ENCODE measurements around the gene C17orf58. TPM values are rescaled to one million over a fixed set of nuclear protein-coding genes. Genes with fewer than 3 reads are reported as not detected.
"Not testable (repeated sequence)": the region's sequence is repeated elsewhere in the genome, so short reads cannot be mapped to it uniquely, and the experiment has no call there.

C17orf58 gene
- total RNA-seq (2014; rRNA removed; shearing (Covaris generic)) (30.9 and 42.3 TPM in 2 replicates), polyA plus RNA-seq (2016; fragmentation: Nextera tagmentation; extraction: Ambion mirVana) (35.0 and 35.8 TPM in 2 replicates)
- long read RNA-seq, transcript C17orf58-202 (3 exons, 1,082 nt) = major isoform, 32 of 70 reads
- long read RNA-seq, transcript C17orf58-203 (2 exons, 1,654 nt) = minor isoform, 17 of 70 reads
- long read RNA-seq, partial matches to known transcripts = 13 of 70 reads
- long read RNA-seq, other reads (novel, unspliced or antisense) = 7 of 70 reads

- H3K27me3 Mint-ChIP-seq (ENCODE audit: insufficient read depth, low read depth, poor library complexity) = peaks cover 25% of the 10 kb centered on the region
- not testable (repeated sequence) for H3K79me2 ChIP-seq (replicated peaks; ENCODE audit: insufficient read depth); H3K27ac ChIP-seq (ENCODE audit: low read depth); H3K9me2 ChIP-seq (ENCODE audit: insufficient read depth); H3K36me3 Mint-ChIP-seq (ENCODE audit: low read depth); H3K27ac Mint-ChIP-seq; H3K9me3 Mint-ChIP-seq; H3K36me3 ChIP-seq (ENCODE audit: insufficient read depth); H4K20me1 ChIP-seq (replicated peaks; ENCODE audit: insufficient read depth)
- Histone ChIP-seq H3K4me1 (ENCODE audit: insufficient read depth) (peaks cover 14% of the 10 kb centered on the region), H3K4me2 (peak within 1 kb of the TSS; percentile 81), H3F3A (replicated peaks; ENCODE audit: low read depth) (peaks cover 13% of the 10 kb centered on the region), H3K27me3 (ENCODE audit: insufficient read depth) (peaks cover 40% of the 10 kb centered on the region), H2AFZ (peak within 1 kb of the TSS; percentile 97), H3K4me3 (peak within 1 kb of the TSS; percentile 80)
- ATAC-seq (peak; percentile 10), DNase-seq (ENCODE audit: low spot score) (peak; percentile 40)
- peak within 1 kb of the TSS; percentile 74 for H3K4me3 Mint-ChIP-seq
- peaks cover 18% of the 10 kb centered on the region for H3K4me1 Mint-ChIP-seq
These were observed at the start of gene C17orf58 for GRCh38 chr17:67996301-67997171. TSS of gene C17orf58 (minus strand) at chr17:67996469. CDS start at chr17:67996198, 271 bp downstream.

- peaks cover 62% of the 10 kb centered on the region for H3K36me3 Mint-ChIP-seq (ENCODE audit: low read depth)
- H3K27me3 ChIP-seq (ENCODE audit: insufficient read depth) = no peaks in the 10 kb centered on the region
- H3K4me3 Mint-ChIP-seq = peak overlapping the region; percentile 98
- peaks cover 51% of the 10 kb centered on the region for H3K36me3 ChIP-seq (ENCODE audit: insufficient read depth)
- peaks cover 23% of the 10 kb centered on the region for H3K4me1 Mint-ChIP-seq
- TF ChIP-seq POLR2AphosphoS5 (IDR thresholded peaks at IDR 0.05; ENCODE audit: low read depth) (no peak), CREB1 (CRISPR knock-in tag; IDR thresholded peaks at IDR 0.05; ENCODE audit: low read depth) (peak; percentile 70)
- peak overlapping the region; percentile 79 for H3K4me3 ChIP-seq
- peaks cover 19% of the 10 kb centered on the region for H3K27me3 Mint-ChIP-seq (ENCODE audit: insufficient read depth, low read depth, poor library complexity)
- H2AFZ ChIP-seq = no peak overlapping the region
- peak overlapping the region; percentile 92 for H3K27ac Mint-ChIP-seq
- H3K79me2 ChIP-seq (replicated peaks; ENCODE audit: insufficient read depth) = peaks cover 60% of the 10 kb centered on the region
- H3F3A ChIP-seq (replicated peaks; ENCODE audit: low read depth) = peaks cover 40% of the 10 kb centered on the region
- no peaks in the 10 kb centered on the region for H3K9me2 ChIP-seq (ENCODE audit: insufficient read depth)
- peaks cover 43% of the 10 kb centered on the region for H4K20me1 ChIP-seq (replicated peaks; ENCODE audit: insufficient read depth)
- H3K4me1 ChIP-seq (ENCODE audit: insufficient read depth) = peaks cover 16% of the 10 kb centered on the region
- no peaks in the 10 kb centered on the region; the same call in 2 of the 3 replicates for H3K9me3 Mint-ChIP-seq
- peak overlapping the region; percentile 90 for H3K27ac ChIP-seq (ENCODE audit: low read depth)
- ATAC-seq = no peak
- H3K4me2 ChIP-seq = peak overlapping the region; percentile 83
- DNase-seq (ENCODE audit: low spot score) = no peak
These were observed 40.3 kb upstream of the C17orf58 start for GRCh38 chr17:68036304-68037147.

GRCh38 chr17:68035523-68036303 is 39.4 kb upstream of the C17orf58 start, which contains the start of gene KPNA2:
TSS of gene KPNA2 (plus strand) at chr17:68035735. CDS start at chr17:68037133, 1,398 bp downstream.
- Histone ChIP-seq H3K27me3 (ENCODE audit: insufficient read depth) (no peaks in the 10 kb centered on the region), H4K20me1 (replicated peaks; ENCODE audit: insufficient read depth) (peaks cover 36% of the 10 kb centered on the region), H3K36me3 (ENCODE audit: insufficient read depth) (peaks cover 43% of the 10 kb centered on the region), H3K27ac (ENCODE audit: low read depth) (peak within 1 kb of the TSS; percentile 90), H3K4me1 (ENCODE audit: insufficient read depth) (peaks cover 16% of the 10 kb centered on the region), H3K4me3 (peak within 1 kb of the TSS; percentile 79), H3K4me2 (peak within 1 kb of the TSS; percentile 83), H2AFZ (no peak within 1 kb of the TSS), H3F3A (replicated peaks; ENCODE audit: low read depth) (peaks cover 32% of the 10 kb centered on the region), H3K79me2 (replicated peaks; ENCODE audit: insufficient read depth) (peaks cover 52% of the 10 kb centered on the region), H3K9me2 (ENCODE audit: insufficient read depth) (no peaks in the 10 kb centered on the region)
- Mint-ChIP-seq H3K4me3 (peak within 1 kb of the TSS; percentile 98), H3K36me3 (ENCODE audit: low read depth) (peaks cover 54% of the 10 kb centered on the region), H3K9me3 (no peaks in the 10 kb centered on the region), H3K27me3 (ENCODE audit: insufficient read depth, low read depth, poor library complexity) (peaks cover 19% of the 10 kb centered on the region), H3K27ac (peak within 1 kb of the TSS; percentile 95), H3K4me1 (peaks cover 23% of the 10 kb centered on the region)
- peak; percentile 98 for DNase-seq (ENCODE audit: low spot score)
- peak; percentile 41 for TF ChIP-seq CREB1 (CRISPR knock-in tag; IDR thresholded peaks at IDR 0.05; ENCODE audit: low read depth)
- TF ChIP-seq POLR2AphosphoS5 (IDR thresholded peaks at IDR 0.05; ENCODE audit: low read depth) = peak; percentile 98
- no peak for TF ChIP-seq ZNF114 (CRISPR knock-in tag; IDR thresholded peaks at IDR 0.05)
- no peak for TF ChIP-seq STAT1 (IDR thresholded peaks at IDR 0.05; ENCODE audit: unreplicated experiment)
- peak; percentile 79 for ATAC-seq
